ENCODE results near the gene HSPB6. TPM values are rescaled to one million over a fixed set of nuclear protein-coding genes. Genes with fewer than 3 reads are reported as not detected.

Gene HSPB6
- total RNA-seq, 1 experiment from 2014 or later, result 0.37 TPM

GRCh38 chr19:35719402-35720162 is 37.2 kb downstream of the HSPB6 start:
- Histone ChIP-seq H4K5ac (ENCODE audit: insufficient read length, low read depth, low read length) (no peak overlapping the region), H2BK5ac (ENCODE audit: insufficient read length, low read length) (no peak overlapping the region), H3K23ac (ENCODE audit: insufficient read length, low read depth, low read length) (no peak overlapping the region), H2BK15ac (ENCODE audit: low read depth, low read length) (no peak overlapping the region), H3K9me3 (ENCODE audit: control insufficient read depth, low read depth, low read length) (no peaks in the 10 kb centered on the region), H3K4me1 (ENCODE audit: insufficient read depth, low read length) (peaks cover 4% of the 10 kb centered on the region; the same call in 1 of the 2 replicates), H2AFZ (ENCODE audit: low read length) (no peak overlapping the region), H3K14ac (ENCODE audit: insufficient read depth, low read length) (no peak overlapping the region), H3T11ph (ENCODE audit: low read length) (no peak overlapping the region), H2BK120ac (ENCODE audit: low read depth, low read length, poor library complexity, severe bottlenecking) (no peak overlapping the region), H3K23me2 (ENCODE audit: insufficient read length, low read depth, low read length, poor library complexity, severe bottlenecking) (peaks cover 18% of the 10 kb centered on the region), H4K20me1 (ENCODE audit: control insufficient read depth, insufficient read depth, insufficient read length) (peaks cover 6% of the 10 kb centered on the region), H3K18ac (ENCODE audit: insufficient read length, low read depth, low read length) (no peak overlapping the region), H3K4ac (ENCODE audit: low read depth, low read length) (no peak overlapping the region), H3K27ac (ENCODE audit: insufficient read length, low read depth, low read length) (no peak overlapping the region), H2AK5ac (ENCODE audit: insufficient read length, low read length) (no peak overlapping the region), H4K91ac (ENCODE audit: insufficient read length, low read depth, low read length) (no peak overlapping the region), H3K4me2 (ENCODE audit: insufficient read depth, insufficient read length, low read length) (peak overlapping the region; percentile 89), H3K27me3 (ENCODE audit: insufficient read depth, low read length) (no peaks in the 10 kb centered on the region), H4K8ac (replicated peaks; ENCODE audit: insufficient read length, low read depth, low read length) (no peak overlapping the region), H3K79me1 (ENCODE audit: insufficient read depth, low read depth, low read length, poor library complexity, severe bottlenecking) (no peaks in the 10 kb centered on the region), H3K9ac (ENCODE audit: extremely low read depth, insufficient read length, low read length) (peak overlapping the region; percentile 75), H2BK12ac (ENCODE audit: insufficient read length, low read depth, low read length) (no peak overlapping the region), H3K56ac (ENCODE audit: insufficient read length, low read depth, low read length) (no peak overlapping the region), H2BK20ac (ENCODE audit: low read depth, low read length, poor library complexity, severe bottlenecking) (no peak overlapping the region), H3K79me2 (ENCODE audit: insufficient read depth, low read length) (peaks cover 11% of the 10 kb centered on the region; the same call in 1 of the 2 replicates)
- Mint-ChIP-seq H3K27me3 (ENCODE audit: low read depth) (no peaks in the 10 kb centered on the region), H3K4me3 (peak overlapping the region; percentile 87 to 92), H3K9me3 (no peaks in the 10 kb centered on the region; a peak in 1 of 5 replicates), H3K27ac (0 out of 7 replicates have a peak overlapping the region, but pooled peaks of 1 of the 3 experiments have one; percentile 34), H3K36me3 (ENCODE audit: insufficient read depth in 1 of 3, low read depth in 3 of 3) (peaks cover 25 to 44% (median 43%) of the 10 kb centered on the region in 3 experiments; a peak in 6 of 7 replicates), H3K4me1 (peaks cover 26 to 27% of the 10 kb centered on the region in 2 experiments)
- no peak for DNase-seq
- no CpG with 5 or more reads among the region's 32 CpGs for WGBS (ENCODE audit: extremely low coverage, insufficient read length, low lambda C conversion rate)
- no peak for TF ChIP-seq CTCF (conservative IDR thresholded peaks at IDR 0.05)

Measured in H9 (cell line).